ENCODE measurements around the gene WFS1. TPM values are rescaled to one million over a fixed set of nuclear protein-coding genes. Genes with fewer than 3 reads are reported as not detected.

Gene WFS1
- total and polyA plus RNA-seq, 2 of the 8 experiments (the other 6 are each of a cell fraction or from before 2014, with no cell fraction given): 29.1 to 43.1 TPM

DNA sequence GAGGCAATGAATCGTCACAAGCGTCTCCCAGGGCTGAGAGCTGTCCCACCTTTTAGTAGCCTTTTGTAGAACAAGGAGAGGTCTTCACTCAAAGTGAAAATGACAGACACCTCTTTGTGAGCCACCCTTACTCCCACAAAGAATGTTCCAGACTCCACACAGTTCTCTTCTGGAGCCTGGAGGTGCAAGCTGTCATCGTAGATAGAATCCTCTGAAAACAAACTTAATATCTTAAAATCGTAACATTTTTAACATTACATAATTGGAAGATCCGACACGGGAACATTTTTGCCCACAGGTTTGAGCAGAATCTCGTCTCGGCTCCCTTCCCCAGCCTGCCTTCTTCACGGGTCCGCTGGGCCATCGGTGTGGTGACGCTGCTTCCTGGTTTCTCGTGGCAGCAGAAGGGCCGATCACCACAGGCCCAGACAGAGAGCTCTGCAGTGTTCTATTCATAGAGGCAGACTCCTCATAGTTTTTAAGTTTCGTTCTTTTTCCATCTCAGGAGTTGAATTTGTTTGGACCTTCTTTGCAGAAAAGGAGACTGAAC is 27.7 kb downstream of the WFS1 start:
- Histone ChIP-seq H4K20me1 (replicated peaks in 1 of 2; ENCODE audit: control insufficient read depth in 1 of 2, insufficient read depth in 2 of 2, low read length in 2 of 2) (peaks cover 0 to 9% of the 10 kb centered on the region in 2 experiments), H3K4me1 (replicated peaks in 1 of 4; ENCODE audit: control insufficient read depth in 3 of 4, insufficient read depth in 4 of 4, low read length in 3 of 4) (no peaks in the 10 kb centered on the region), H3K79me1 (ENCODE audit: low read depth, low read length) (0 out of 2 replicates have a peak, but pooled peaks cover 3% of the 10 kb centered on the region), H4K91ac (replicated peaks; ENCODE audit: insufficient read length, low read length) (no peak overlapping the region), H3K79me2 (ENCODE audit: control insufficient read depth in 1 of 2, insufficient read depth in 2 of 2, low read length in 2 of 2) (no peaks in the 10 kb centered on the region), H3K9ac (replicated peaks in 1 of 4; ENCODE audit: extremely low read depth in 1 of 4, low read depth in 3 of 4, low read length in 3 of 4) (no peak overlapping the region), H4K8ac (ENCODE audit: extremely low read depth, insufficient read depth, low read length) (no peak overlapping the region), H4K5ac (ENCODE audit: insufficient read length, low read depth, low read length) (no peak overlapping the region), H3K14ac (ENCODE audit: insufficient read length) (no peak overlapping the region), H3K27ac (ENCODE audit: low read depth, low read length) (no peak overlapping the region), H2BK5ac (ENCODE audit: low read depth, low read length) (no peak overlapping the region), H3K56ac (replicated peaks; ENCODE audit: insufficient read length, low read depth, low read length) (no peak overlapping the region), H2BK15ac (ENCODE audit: low read length) (no peak overlapping the region), H3K4me3 (ENCODE audit: extremely low read depth in 1 of 4, insufficient read depth in 2 of 4, low read depth in 3 of 4, low read length in 4 of 4) (no peak overlapping the region), H2AK5ac (ENCODE audit: low read depth, low read length) (no peak overlapping the region), H2BK20ac (ENCODE audit: low read length) (no peak overlapping the region), H3K27me3 (replicated peaks in 1 of 4; ENCODE audit: control insufficient read depth in 3 of 4, extremely low read depth in 1 of 4, insufficient read depth in 3 of 4, low read length in 3 of 4) (no peaks in the 10 kb centered on the region), H2BK12ac (ENCODE audit: low read depth, low read length) (no peak overlapping the region), H3K23me2 (ENCODE audit: low read depth, low read length) (peaks cover 5% of the 10 kb centered on the region; the same call in 1 of the 2 replicates), H3K36me3 (ENCODE audit: control insufficient read depth in 2 of 4, insufficient read depth in 4 of 4, low read length in 3 of 4) (peaks cover 0 to 24% (median 18%) of the 10 kb centered on the region in 4 experiments; a peak in 6 of 8 replicates), H3K9me3 (ENCODE audit: insufficient read depth in 2 of 2, low read depth in 1 of 2, low read length in 1 of 2) (no peaks in the 10 kb centered on the region), H3K4ac (replicated peaks; ENCODE audit: insufficient read length, low read depth, low read length) (no peak overlapping the region), H3K18ac (ENCODE audit: extremely low read depth, low read length) (no peak overlapping the region), H3K23ac (ENCODE audit: insufficient read length) (no peak overlapping the region), H2AFZ (ENCODE audit: low read length) (no peak overlapping the region), H3K4me2 (ENCODE audit: insufficient read depth in 1 of 2, low read depth in 2 of 2, low read length in 2 of 2) (no peak overlapping the region), H2BK120ac (replicated peaks; ENCODE audit: low read depth, low read length) (no peak overlapping the region)
- no peak for FAIRE-seq
- CTCF ChIA-PET (ENCODE audit: partially characterized antibody): interaction anchor here (0.9 to 4.8 kb wide), 6 partner anchors 13 to 47 kb away, joined by 3 to 26 read pairs (median 4); no protein-coding TSS in a partner anchor
- WGBS, 2 experiments (ENCODE audit: extremely low coverage in 1 of 2, insufficient coverage in 1 of 2, insufficient read length in 1 of 2, insufficient replicate concordance in 2 of 2, low coverage in 1 of 2, low lambda C conversion rate in 2 of 2, missing lambda C conversion rate in 1 of 2): 86% methylated on average over 15 of the region's 15 CpGs; no CpG with 5 or more reads in 1 of the 2 experiments
- POLR2A ChIA-PET (ENCODE audit: partially characterized antibody): interaction anchor here (1.2 kb wide), 1 partner anchor 17 kb away, joined by 4 read pairs; no protein-coding TSS in a partner anchor
- DNase-seq (ENCODE audit: low read depth in 1 of 2, low spot score in 2 of 2): no peak
- TF ChIP-seq CBX5 (IDR thresholded peaks at IDR 0.05; ENCODE audit: low read depth, low read length) (no peak), CEBPB (IDR thresholded peaks at IDR 0.05; ENCODE audit: low read depth, low read length) (no peak), SIX5 (IDR thresholded peaks at IDR 0.05; ENCODE audit: low read depth, low read length) (no peak), POU5F1 (IDR thresholded peaks at IDR 0.05; ENCODE audit: low read depth, low read length) (no peak), CHD2 (IDR thresholded peaks at IDR 0.05; ENCODE audit: low read length) (no peak), SP2 (IDR thresholded peaks at IDR 0.05; ENCODE audit: low read length) (no peak)
